ENCODE measurements around the gene AKNA. TPM values are rescaled to one million over a fixed set of nuclear protein-coding genes. Genes with fewer than 3 reads are reported as not detected.

The AKNA gene
- polyA plus RNA-seq, 3 donors: 3.3 to 147 (median 7.3) TPM

GRCh38 chr9:114339130-114339908 is 48.5 kb downstream of the AKNA start:
- DNase-seq: peak; percentile 44 to 61 (median 57)
- Mint-ChIP-seq H3K36me3 (peaks cover 92 to 99% of the 10 kb centered on the region in 2 donors), H3K9me3 (peaks cover 8 to 15% (median 12%) of the 10 kb centered on the region in 7 donors), H3K27me3 (ENCODE audit: low read depth in 3 of 3) (peaks cover 0 to 2% (median 0%) of the 10 kb centered on the region in 3 donors), H3K4me1 (peaks cover 24% of the 10 kb centered on the region), H3K4me3 (no peak overlapping the region), H3K27ac (peak overlapping the region; percentile 40 to 91 (median 85))
- peaks cover 5% of the 10 kb centered on the region for H3K79me2 ChIP-seq (ENCODE audit: insufficient read depth, low read length)
- H2AFZ ChIP-seq (ENCODE audit: insufficient read depth, low read depth, low read length, poor library complexity, severe bottlenecking): no peak overlapping the region
- TF ChIP-seq, protein P1, sequence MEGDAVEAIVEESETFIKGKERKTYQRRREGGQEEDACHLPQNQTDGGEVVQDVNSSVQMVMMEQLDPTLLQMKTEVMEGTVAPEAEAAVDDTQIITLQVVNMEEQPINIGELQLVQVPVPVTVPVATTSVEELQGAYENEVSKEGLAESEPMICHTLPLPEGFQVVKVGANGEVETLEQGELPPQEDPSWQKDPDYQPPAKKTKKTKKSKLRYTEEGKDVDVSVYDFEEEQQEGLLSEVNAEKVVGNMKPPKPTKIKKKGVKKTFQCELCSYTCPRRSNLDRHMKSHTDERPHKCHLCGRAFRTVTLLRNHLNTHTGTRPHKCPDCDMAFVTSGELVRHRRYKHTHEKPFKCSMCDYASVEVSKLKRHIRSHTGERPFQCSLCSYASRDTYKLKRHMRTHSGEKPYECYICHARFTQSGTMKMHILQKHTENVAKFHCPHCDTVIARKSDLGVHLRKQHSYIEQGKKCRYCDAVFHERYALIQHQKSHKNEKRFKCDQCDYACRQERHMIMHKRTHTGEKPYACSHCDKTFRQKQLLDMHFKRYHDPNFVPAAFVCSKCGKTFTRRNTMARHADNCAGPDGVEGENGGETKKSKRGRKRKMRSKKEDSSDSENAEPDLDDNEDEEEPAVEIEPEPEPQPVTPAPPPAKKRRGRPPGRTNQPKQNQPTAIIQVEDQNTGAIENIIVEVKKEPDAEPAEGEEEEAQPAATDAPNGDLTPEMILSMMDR (IDR thresholded peaks at IDR 0.05): peak; percentile 80
- peaks cover 10 to 11% of the 10 kb centered on the region in 2 donors for H3K9me3 ChIP-seq (replicated peaks in 1 of 2; ENCODE audit: control insufficient read depth in 1 of 2, insufficient read depth in 1 of 2, low read length in 2 of 2)
- peak overlapping the region; percentile 71 to 73 for H3K27ac ChIP-seq (ENCODE audit: low read depth in 1 of 2, low read length in 2 of 2)
- intact Hi-C loops (cut with micrococcal nuclease): no loop called here
- 84% methylated on average over 13 of the region's 16 CpGs for WGBS (ENCODE audit: insufficient coverage)
- no peak overlapping the region for H3K4me2 ChIP-seq (replicated peaks; ENCODE audit: extremely low read depth, low read length, poor library complexity, severe bottlenecking)
- no peak overlapping the region for H3K4me3 ChIP-seq (replicated peaks in 1 of 3; ENCODE audit: low read depth in 2 of 3, low read length in 3 of 3)
- H3K27me3 ChIP-seq (ENCODE audit: control insufficient read depth in 2 of 2, insufficient read depth in 2 of 2, low read length in 2 of 2): no peaks in the 10 kb centered on the region
- H4K20me1 ChIP-seq (ENCODE audit: insufficient read depth, low read length): peaks cover 96% of the 10 kb centered on the region
- no peak overlapping the region for H3K9ac ChIP-seq (ENCODE audit: insufficient read depth, low read length, poor library complexity, severe bottlenecking)
- peaks cover 14 to 19% of the 10 kb centered on the region in 2 donors for H3K4me1 ChIP-seq (ENCODE audit: control insufficient read depth in 1 of 2, insufficient read depth in 2 of 2, low read length in 2 of 2)
- H3K36me3 ChIP-seq (replicated peaks in 1 of 2; ENCODE audit: control insufficient read depth in 1 of 2, insufficient read depth in 2 of 2, low read length in 2 of 2): peaks cover 99 to 100% of the 10 kb centered on the region in 2 donors

GRCh38 chr9:114338187-114338586 is 49.6 kb downstream of the AKNA start:
- intact Hi-C loops (cut with micrococcal nuclease): no loop called here
- Histone ChIP-seq H3K4me2 (replicated peaks; ENCODE audit: extremely low read depth, low read length, poor library complexity, severe bottlenecking) (no peak overlapping the region), H3K9ac (ENCODE audit: insufficient read depth, low read length, poor library complexity, severe bottlenecking) (no peak overlapping the region), H3K27ac (ENCODE audit: low read depth in 1 of 2, low read length in 2 of 2) (peak overlapping the region in 1 of 2 donors; percentile 73), H3K4me3 (replicated peaks in 1 of 3; ENCODE audit: low read depth in 2 of 3, low read length in 3 of 3) (no peak overlapping the region), H3K9me3 (replicated peaks in 1 of 2; ENCODE audit: control insufficient read depth in 1 of 2, insufficient read depth in 1 of 2, low read length in 2 of 2) (peaks cover 11 to 13% of the 10 kb centered on the region in 2 donors), H4K20me1 (ENCODE audit: insufficient read depth, low read length) (peaks cover 85% of the 10 kb centered on the region), H2AFZ (ENCODE audit: insufficient read depth, low read depth, low read length, poor library complexity, severe bottlenecking) (no peak overlapping the region), H3K27me3 (ENCODE audit: control insufficient read depth in 2 of 2, insufficient read depth in 2 of 2, low read length in 2 of 2) (no peaks in the 10 kb centered on the region), H3K36me3 (replicated peaks in 1 of 2; ENCODE audit: control insufficient read depth in 1 of 2, insufficient read depth in 2 of 2, low read length in 2 of 2) (peaks cover 89% of the 10 kb centered on the region in 2 donors), H3K79me2 (ENCODE audit: insufficient read depth, low read length) (peaks cover 5% of the 10 kb centered on the region), H3K4me1 (ENCODE audit: control insufficient read depth in 1 of 2, insufficient read depth in 2 of 2, low read length in 2 of 2) (peaks cover 14 to 19% of the 10 kb centered on the region in 2 donors)
- H3K27ac Mint-ChIP-seq: peak overlapping the region in 1 of 7 donors; percentile 54
- peaks cover 0 to 2% (median 0%) of the 10 kb centered on the region in 3 donors for H3K27me3 Mint-ChIP-seq (ENCODE audit: low read depth in 3 of 3)
- peaks cover 81 to 89% of the 10 kb centered on the region in 2 donors for H3K36me3 Mint-ChIP-seq
- peaks cover 24% of the 10 kb centered on the region for H3K4me1 Mint-ChIP-seq
- TF ChIP-seq, protein P1 (IDR thresholded peaks at IDR 0.05): no peak
- H3K9me3 Mint-ChIP-seq: peaks cover 10 to 16% (median 13%) of the 10 kb centered on the region in 7 donors
- H3K4me3 Mint-ChIP-seq: no peak overlapping the region
- WGBS (ENCODE audit: insufficient coverage): 100% methylated on average over 1 of the region's 2 CpGs
- no peak for DNase-seq
